ENCODE measurements around the gene SPAG7. TPM values are rescaled to one million over a fixed set of nuclear protein-coding genes. Genes with fewer than 3 reads are reported as not detected.

The SPAG7 gene
- total RNA-seq, 1 donor from 2014 or later: 64.8 TPM

DNA sequence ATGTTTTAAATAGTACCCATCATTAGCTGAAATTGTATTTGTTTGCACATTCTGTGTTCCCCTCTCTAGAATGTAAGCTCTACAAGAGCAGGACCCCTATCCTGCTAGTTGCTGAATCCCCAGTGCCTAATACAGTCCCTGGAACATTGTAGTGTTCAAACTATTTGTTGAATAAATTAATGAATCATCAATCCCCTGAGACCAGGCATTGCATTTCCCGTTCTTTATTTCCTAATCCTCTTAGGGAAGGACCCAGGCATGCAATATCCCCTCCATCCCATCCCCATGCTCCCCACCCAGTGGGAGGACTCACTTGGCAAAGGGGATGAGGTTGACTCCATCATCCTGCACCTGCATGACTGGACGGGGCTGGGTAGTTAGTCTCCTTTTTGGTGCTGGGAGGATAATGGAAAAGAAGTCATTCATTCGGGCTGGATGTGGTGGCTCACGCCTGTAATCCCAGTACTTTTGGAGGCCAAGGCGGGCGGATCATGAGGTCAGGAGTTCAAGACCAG lies 26.5 kb upstream of the SPAG7 start:
- no peak overlapping the region for H3K4me3 ChIP-seq
- H3K27me3 ChIP-seq: no peaks in the 10 kb centered on the region
- no peak for TF ChIP-seq CTCF (IDR thresholded peaks at IDR 0.05)
- ATAC-seq: no peak
- peaks cover 6% of the 10 kb centered on the region for H3K4me1 ChIP-seq
- H3K27ac ChIP-seq: no peak overlapping the region
- no peak for DNase-seq
- no peaks in the 10 kb centered on the region for H3K9me3 ChIP-seq
- intact Hi-C loops (cut with DNase I): no loop called here
- no peaks in the 10 kb centered on the region for H3K36me3 ChIP-seq

- DNase-seq (no peak), ATAC-seq (no peak)
- no peak for TF ChIP-seq CTCF (IDR thresholded peaks at IDR 0.05)
- intact Hi-C loops (cut with DNase I): loop anchor here (10.0 kb wide), 1 partner anchor 77 kb away; no protein-coding TSS in a partner anchor
- H3K27ac ChIP-seq: peak overlapping the region; percentile 93
- H3K4me1 ChIP-seq: peaks cover 15% of the 10 kb centered on the region
- H3K4me3 ChIP-seq: peak overlapping the region; percentile 91
- no peaks in the 10 kb centered on the region for H3K9me3 ChIP-seq
- H3K36me3 ChIP-seq: peaks cover 8% of the 10 kb centered on the region
- no peaks in the 10 kb centered on the region for H3K27me3 ChIP-seq
Observed at GRCh38 chr17:4987767-4988567, 20.4 kb upstream of the SPAG7 start.

DNA sequence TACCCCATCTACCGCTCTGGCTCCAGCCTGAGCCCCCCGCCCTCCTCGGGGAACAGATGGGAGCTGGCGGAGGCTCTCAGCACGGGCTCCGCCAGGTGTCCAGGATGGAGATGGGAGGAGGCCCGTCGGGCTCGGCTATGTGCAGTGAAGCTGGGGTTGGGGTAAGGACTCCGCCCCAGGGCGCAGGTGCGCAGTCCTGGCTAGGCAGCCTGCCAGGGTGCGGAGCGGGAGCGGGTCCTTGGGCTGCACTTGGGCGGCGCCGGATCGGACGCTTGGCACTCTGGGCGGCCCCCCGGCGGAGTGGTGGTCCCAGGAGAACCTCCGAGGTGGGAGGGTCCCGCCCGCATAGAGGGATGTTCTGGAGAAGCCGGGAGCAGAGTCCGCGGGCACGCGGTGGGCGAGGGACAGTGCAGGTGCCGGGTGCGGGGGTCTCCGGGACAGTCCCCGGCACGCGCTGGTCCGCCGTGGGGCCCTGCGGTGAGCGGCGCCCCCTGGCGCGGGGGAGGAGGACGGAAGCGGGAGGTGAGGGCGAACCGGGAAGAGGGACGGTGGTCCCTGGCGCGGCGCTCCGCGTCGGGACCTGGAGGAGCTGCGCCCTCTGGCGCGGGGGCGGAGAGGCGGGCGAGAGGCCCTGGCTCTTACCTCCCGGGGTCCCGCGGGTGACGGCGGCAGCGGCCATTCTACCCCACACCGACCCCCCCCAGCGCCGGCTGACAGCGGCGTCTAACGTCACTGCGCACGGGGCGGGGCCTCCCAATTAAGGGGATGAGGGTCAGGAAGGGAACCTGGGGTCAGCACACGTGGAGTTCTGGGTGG lies 19.5 kb upstream of the SPAG7 start, which contains the start of gene CAMTA2:
TSS of gene CAMTA2 (minus strand) at position 725 of the 816 bp plus-strand sequence. CDS start 1,453 bp downstream, outside the sequence.
- Histone ChIP-seq H3K27me3 (no peaks in the 10 kb centered on the region), H3K9me3 (no peaks in the 10 kb centered on the region), H3K4me1 (peaks cover 15% of the 10 kb centered on the region), H3K27ac (peak within 1 kb of the TSS; percentile 93), H3K36me3 (peaks cover 17% of the 10 kb centered on the region), H3K4me3 (peak within 1 kb of the TSS; percentile 91)
- TF ChIP-seq CTCF (IDR thresholded peaks at IDR 0.05): peak; percentile 69
- intact Hi-C loops (cut with DNase I): loop anchor here (10.0 kb wide), 1 partner anchor 78 kb away; no protein-coding TSS in a partner anchor
- DNase-seq: peak; percentile 96
- ATAC-seq: peak; percentile 94

- Histone ChIP-seq H3K4me3 (peak overlapping the region; percentile 91), H3K27me3 (no peaks in the 10 kb centered on the region), H3K27ac (peak overlapping the region; percentile 93), H3K4me1 (peaks cover 15% of the 10 kb centered on the region), H3K36me3 (peaks cover 21% of the 10 kb centered on the region), H3K9me3 (no peaks in the 10 kb centered on the region)
- ATAC-seq (peak; percentile 1), DNase-seq (no peak)
- intact Hi-C loops (cut with DNase I): loop anchor here (10.0 kb wide), 1 partner anchor 78 kb away; no protein-coding TSS in a partner anchor
- TF ChIP-seq CTCF (IDR thresholded peaks at IDR 0.05): no peak
Observed at GRCh38 chr17:4986403-4986802, 18.8 kb upstream of the SPAG7 start.

DNA sequence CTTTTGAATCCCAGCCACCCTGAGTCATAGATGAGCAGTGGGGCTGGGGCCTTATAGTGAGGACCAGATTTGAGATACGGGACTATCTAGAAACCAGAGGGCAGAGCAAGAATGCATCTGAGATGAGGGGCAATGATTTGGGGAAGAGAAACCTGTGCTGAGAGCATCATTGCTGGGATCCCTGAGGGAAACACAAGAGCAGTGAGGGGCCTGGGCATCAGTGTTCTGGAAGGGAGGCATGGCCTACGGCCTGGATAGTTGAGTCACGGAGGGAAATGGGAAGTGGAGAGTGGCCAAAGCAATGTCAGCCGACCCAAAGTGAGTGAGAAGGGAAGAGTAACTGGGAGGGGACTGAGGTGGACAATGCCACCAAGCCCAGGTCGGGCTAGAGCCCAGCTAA lies 14.7 kb upstream of the SPAG7 start:
- ATAC-seq: no peak
- no peak for TF ChIP-seq CTCF (IDR thresholded peaks at IDR 0.05)
- intact Hi-C loops (cut with DNase I): loop anchor here (10.0 kb wide), 1 partner anchor 82 kb away; no protein-coding TSS in a partner anchor
- no peak for DNase-seq
- H3K36me3 ChIP-seq: peaks cover 49% of the 10 kb centered on the region
- no peaks in the 10 kb centered on the region for H3K27me3 ChIP-seq
- no peak overlapping the region for H3K4me3 ChIP-seq
- H3K27ac ChIP-seq: no peak overlapping the region
- peaks cover 6% of the 10 kb centered on the region for H3K4me1 ChIP-seq
- no peaks in the 10 kb centered on the region for H3K9me3 ChIP-seq
